SJCRH30 (cell line): ENCODE measurements around the gene RIMBP2. TPM values are rescaled to one million over a fixed set of nuclear protein-coding genes. Genes with fewer than 3 reads are reported as not detected.

Experiments used
- DNase-seq, 2 experiments: peaks; one replicate each; pipeline ENCODE4 v3.0.0-alpha.2; 2015 to 2020
- H3K27ac ChIP-seq: fragments of 250-450 bp; sonication (Bioruptor Pico); 2 replicates; pipeline ENCODE4 v1.5.1; 2020; ENCODE audit warnings: mild to moderate bottlenecking, moderate library complexity
- H3K27me3 ChIP-seq: fragments of 250-450 bp; sonication (Bioruptor Pico); 2 replicates; pipeline ENCODE4 v1.5.1; 2020; ENCODE audit warnings: mild to moderate bottlenecking, moderate library complexity
- H3K36me3 ChIP-seq: fragments of 250-450 bp; sonication (Bioruptor Pico); 2 replicates; pipeline ENCODE4 v1.5.1; 2020; ENCODE audit warnings: mild to moderate bottlenecking, moderate library complexity
- H3K4me1 ChIP-seq: fragments of 250-450 bp; sonication (Bioruptor Pico); 2 replicates; pipeline ENCODE4 v1.5.1; 2020; ENCODE audit warnings: mild to moderate bottlenecking, moderate library complexity
- H3K4me3 ChIP-seq: fragments of 250-450 bp; sonication (Bioruptor Pico); 2 replicates; pipeline ENCODE4 v1.5.1; 2020; ENCODE audit warnings: mild to moderate bottlenecking, moderate library complexity
- H3K9me3 ChIP-seq: fragments of 250-450 bp; sonication (Bioruptor Pico); replicated peaks from 2 replicates; pipeline ENCODE4 v1.5.1; 2020; ENCODE audit warnings: mild to moderate bottlenecking, moderate library complexity
- total RNA-seq: library from RNA; depleted of rRNA; stranded (reverse); fragments of >200 nt; shearing (Covaris generic); gene quantifications from 2 replicates; pipeline ENCODE4 v1.2.3, GENCODE V29; 2014

The RIMBP2 gene
- total RNA-seq, 1 experiment from 2014 or later = not detected

DNA sequence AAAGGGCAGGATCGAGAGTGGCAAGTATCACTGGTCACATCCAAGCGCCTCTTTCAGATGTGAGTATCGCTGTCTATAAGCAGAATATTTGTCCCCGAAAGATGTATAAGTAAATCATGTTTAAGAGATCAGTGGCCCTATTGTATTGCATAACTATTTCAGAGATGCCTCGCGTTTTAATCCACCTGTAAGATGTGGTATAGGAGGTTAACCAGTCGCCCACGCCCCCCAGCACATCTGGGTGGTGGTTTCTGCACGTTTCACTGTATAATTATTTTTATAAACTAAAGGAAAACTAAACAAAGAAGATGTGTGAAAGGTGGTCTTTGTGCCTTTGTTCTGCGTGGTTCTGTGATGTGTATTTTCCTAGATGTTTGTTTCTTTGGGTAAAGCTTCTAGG is 28.9 kb downstream of the RIMBP2 start:
- no peak overlapping the region for H3K27ac ChIP-seq
- peaks cover 4% of the 10 kb centered on the region; the same call in 1 of the 2 replicates for H3K27me3 ChIP-seq
- H3K4me1 ChIP-seq = no peaks in the 10 kb centered on the region
- no peak for DNase-seq
- H3K9me3 ChIP-seq = no peaks in the 10 kb centered on the region
- no peaks in the 10 kb centered on the region for H3K36me3 ChIP-seq
- H3K4me3 ChIP-seq = no peak overlapping the region

DNA sequence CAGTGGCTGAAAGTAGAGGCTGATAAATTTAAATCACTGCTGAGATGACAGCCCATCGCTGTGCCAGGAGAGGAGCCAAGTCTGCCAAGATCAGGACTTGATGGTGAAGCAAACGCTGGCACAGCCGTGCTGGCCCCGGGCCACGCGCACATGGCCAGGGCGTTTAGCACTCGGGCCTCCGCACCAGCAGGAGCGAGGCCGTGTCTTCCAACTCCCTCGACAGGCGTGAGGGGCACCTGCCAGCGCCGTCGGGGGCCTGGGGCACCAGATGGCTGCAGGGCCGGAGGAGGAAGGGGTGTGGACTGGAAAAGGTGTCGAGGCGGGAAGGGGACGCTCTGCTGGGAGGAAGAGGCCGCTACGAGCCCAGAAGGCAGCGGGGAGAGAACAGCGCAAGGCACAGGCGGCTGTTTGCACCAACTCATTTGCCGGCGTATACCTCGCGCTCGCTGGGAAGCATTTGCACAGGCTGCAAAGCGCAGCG is 29.5 kb downstream of the RIMBP2 start:
- no peaks in the 10 kb centered on the region for H3K4me1 ChIP-seq
- no peaks in the 10 kb centered on the region for H3K36me3 ChIP-seq
- no peak overlapping the region for H3K27ac ChIP-seq
- H3K9me3 ChIP-seq = no peaks in the 10 kb centered on the region
- H3K27me3 ChIP-seq = peaks cover 4% of the 10 kb centered on the region; the same call in 1 of the 2 replicates
- no peak overlapping the region for H3K4me3 ChIP-seq
- no peak for DNase-seq

DNA sequence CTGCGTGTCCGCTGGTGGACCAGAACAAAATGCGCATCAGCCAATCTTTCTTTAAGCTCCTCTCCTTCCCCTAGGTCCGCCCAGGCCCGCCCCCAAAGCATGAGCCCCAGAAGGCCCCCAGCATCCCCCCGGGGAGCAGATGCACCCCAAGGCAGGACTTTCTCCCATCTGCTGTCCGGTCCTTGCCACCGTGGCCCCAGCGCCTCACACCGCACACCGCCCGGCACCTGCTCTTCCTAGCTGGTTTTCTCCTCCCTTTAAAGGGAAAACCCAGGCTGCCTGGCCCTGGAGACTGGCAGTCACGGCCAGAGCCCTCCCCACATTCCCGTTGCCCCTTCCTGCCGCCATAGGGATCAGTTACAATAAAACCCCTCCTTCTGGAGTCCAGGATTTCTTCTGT is 30.2 kb downstream of the RIMBP2 start:
- H3K36me3 ChIP-seq = no peaks in the 10 kb centered on the region
- no peak overlapping the region for H3K27ac ChIP-seq
- no peak for DNase-seq
- H3K9me3 ChIP-seq = no peaks in the 10 kb centered on the region
- H3K27me3 ChIP-seq = peaks cover 4% of the 10 kb centered on the region; the same call in 1 of the 2 replicates
- no peak overlapping the region for H3K4me3 ChIP-seq
- no peaks in the 10 kb centered on the region for H3K4me1 ChIP-seq

DNA sequence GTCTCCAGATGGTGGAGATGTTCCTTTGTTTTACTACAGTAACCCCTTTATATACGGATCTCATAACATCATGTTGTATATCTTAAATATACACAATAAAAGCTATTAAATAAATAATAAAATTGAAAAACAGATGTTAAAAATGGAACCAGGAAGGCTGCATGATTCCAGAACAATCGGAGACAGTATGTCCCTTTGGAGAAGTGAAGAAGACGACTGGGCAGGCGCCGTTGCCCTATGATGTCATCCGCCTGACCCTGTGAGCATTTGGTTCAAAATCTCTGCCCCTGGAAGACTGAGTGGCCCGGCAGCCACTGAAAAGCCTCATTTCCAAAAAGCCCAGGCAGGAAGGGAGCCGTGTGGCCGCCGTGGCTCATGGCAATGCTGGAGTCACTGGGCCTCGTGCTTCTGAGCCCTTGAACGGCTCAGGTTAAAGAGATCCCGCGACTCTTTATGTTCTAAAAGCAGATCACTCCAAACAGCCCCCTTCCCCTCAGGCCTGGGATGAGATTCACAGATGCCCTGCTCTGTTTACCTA is 30.8 kb downstream of the RIMBP2 start:
- Histone ChIP-seq H3K4me1 (no peaks in the 10 kb centered on the region), H3K4me3 (no peak overlapping the region), H3K27ac (no peak overlapping the region), H3K27me3 (peaks cover 4% of the 10 kb centered on the region; the same call in 1 of the 2 replicates), H3K9me3 (no peaks in the 10 kb centered on the region), H3K36me3 (no peaks in the 10 kb centered on the region)
- no peak for DNase-seq

DNA sequence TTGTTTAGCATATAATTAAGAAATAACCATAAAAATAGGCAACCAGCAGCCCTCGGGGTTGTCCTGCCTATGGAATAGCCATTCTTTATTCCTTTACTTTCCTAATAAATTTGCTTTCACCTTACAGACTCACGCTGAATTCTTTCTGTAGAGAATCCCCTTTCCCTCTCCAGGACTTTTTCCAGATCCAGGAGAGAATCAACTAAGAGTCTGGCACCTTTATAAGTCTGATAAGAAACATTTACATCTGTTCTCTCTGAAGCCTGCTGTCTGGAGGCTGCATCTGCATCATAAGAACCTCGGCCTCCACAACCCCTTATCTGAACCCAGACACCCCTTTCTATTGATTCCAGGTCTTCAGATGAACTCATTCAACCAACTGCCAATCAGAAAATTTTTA is 32.3 kb downstream of the RIMBP2 start:
- DNase-seq = no peak
- Histone ChIP-seq H3K9me3 (no peaks in the 10 kb centered on the region), H3K27me3 (peaks cover 4% of the 10 kb centered on the region; the same call in 1 of the 2 replicates), H3K27ac (no peak overlapping the region), H3K4me1 (no peaks in the 10 kb centered on the region), H3K36me3 (no peaks in the 10 kb centered on the region), H3K4me3 (no peak overlapping the region)

DNA sequence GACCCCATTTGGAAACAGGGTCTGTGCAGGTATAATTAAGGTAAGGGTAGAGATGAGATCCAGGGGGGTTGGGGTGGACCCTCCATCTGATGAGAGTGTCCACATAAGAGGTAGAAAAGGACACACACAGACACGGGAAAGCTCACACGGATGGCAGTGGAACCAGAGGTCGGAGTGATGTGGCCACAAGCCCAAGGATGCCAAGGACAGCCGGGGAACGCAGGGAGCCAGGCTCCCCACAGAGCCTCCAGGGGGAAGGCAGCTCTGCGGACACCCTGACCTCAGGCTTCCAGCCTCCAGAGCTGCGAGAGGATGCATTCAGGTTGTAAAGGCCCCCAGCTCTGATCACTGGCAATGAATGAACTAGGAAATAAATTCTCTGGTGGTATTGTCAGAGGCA is 33.0 kb downstream of the RIMBP2 start:
- Histone ChIP-seq H3K36me3 (no peaks in the 10 kb centered on the region), H3K4me3 (no peak overlapping the region), H3K27me3 (peaks cover 4% of the 10 kb centered on the region; the same call in 1 of the 2 replicates), H3K4me1 (no peaks in the 10 kb centered on the region), H3K9me3 (no peaks in the 10 kb centered on the region), H3K27ac (no peak overlapping the region)
- no peak for DNase-seq

DNA sequence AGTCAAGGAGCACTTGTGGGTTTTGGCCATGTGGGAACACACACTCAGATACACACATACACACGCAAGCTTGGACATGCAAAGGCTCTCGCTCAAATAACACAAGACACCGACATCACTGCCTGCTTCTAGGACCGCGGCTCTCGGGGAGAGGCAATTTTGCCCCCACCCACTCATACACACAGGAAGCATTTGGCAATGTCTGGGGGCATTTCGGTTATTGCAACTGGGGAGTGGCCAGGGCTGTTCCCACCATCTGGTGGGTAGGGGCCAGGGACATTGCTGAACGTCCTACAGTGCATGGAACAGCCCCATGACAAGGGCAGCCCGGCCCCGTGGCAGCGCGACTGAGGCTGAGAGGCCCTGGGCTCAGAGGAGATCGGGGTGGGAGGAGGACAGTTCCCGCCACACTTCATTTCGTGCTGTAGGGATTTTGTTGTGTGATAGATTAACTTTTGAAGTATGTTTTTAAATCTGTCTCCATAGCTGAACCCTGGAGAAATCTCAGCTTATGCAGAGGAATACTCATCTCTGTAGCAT is 35.6 kb downstream of the RIMBP2 start:
- no peaks in the 10 kb centered on the region for H3K36me3 ChIP-seq
- no peak overlapping the region for H3K4me3 ChIP-seq
- no peak for DNase-seq
- peaks cover 4% of the 10 kb centered on the region; the same call in 1 of the 2 replicates for H3K27me3 ChIP-seq
- H3K27ac ChIP-seq = no peak overlapping the region
- no peaks in the 10 kb centered on the region for H3K9me3 ChIP-seq
- H3K4me1 ChIP-seq = no peaks in the 10 kb centered on the region

DNA sequence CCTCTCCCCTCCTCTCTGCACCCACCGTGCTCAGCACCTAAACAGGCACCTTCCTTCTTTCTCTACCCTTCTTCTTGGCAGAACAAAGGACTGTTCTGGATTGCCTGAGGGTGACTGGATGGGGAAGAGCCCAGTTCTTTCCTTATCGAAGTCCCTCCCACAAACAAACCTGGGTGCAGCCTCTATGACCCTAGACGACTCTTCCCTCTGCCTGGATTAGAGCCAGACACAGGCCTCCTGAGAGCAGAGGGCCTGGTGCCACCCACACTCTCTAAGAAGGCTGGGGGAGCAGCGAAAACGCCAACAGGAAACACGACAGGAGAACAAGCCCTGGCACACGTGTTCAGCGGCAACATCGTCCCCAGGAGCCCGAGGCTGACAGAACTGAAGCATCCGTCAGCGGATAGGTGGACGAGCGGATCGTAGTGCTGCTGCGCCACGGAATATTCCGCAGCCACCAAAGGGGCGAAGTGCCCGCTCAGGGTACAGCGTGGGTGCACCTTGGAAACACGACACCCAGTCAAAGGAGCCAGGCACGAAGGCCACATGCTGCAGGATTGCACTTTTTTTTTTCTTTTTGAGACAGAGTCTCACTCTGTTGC is 38.0 kb downstream of the RIMBP2 start:
- no peak overlapping the region for H3K4me3 ChIP-seq
- H3K27ac ChIP-seq = no peak overlapping the region
- H3K36me3 ChIP-seq = no peaks in the 10 kb centered on the region
- H3K4me1 ChIP-seq = no peaks in the 10 kb centered on the region
- no peaks in the 10 kb centered on the region for H3K9me3 ChIP-seq
- DNase-seq = no peak
- no peaks in the 10 kb centered on the region; the same call in 1 of the 2 replicates for H3K27me3 ChIP-seq

DNA sequence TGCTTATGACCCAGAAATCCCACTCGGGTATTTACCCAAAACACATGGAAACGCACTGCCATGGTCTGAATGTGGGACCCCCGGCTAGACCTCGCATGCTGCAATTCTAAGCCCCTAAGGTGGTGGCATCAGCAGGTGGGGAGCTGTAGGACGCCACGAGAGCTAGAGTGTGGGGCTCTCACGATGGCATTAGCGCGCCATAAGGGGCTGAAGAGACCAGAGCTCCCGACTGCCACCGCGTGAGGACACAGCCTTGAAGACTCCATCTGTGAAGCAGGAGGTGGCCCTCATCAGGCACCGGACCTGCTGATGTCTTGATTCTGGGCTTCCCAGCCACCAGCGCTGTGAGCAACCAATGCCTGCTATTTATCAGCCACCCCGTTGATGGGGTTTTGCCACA is 40.3 kb downstream of the RIMBP2 start:
- no peak overlapping the region for H3K4me3 ChIP-seq
- DNase-seq = no peak
- H3K27me3 ChIP-seq = no peaks in the 10 kb centered on the region
- no peaks in the 10 kb centered on the region for H3K4me1 ChIP-seq
- no peaks in the 10 kb centered on the region for H3K36me3 ChIP-seq
- H3K27ac ChIP-seq = no peak overlapping the region
- H3K9me3 ChIP-seq = no peaks in the 10 kb centered on the region

DNA sequence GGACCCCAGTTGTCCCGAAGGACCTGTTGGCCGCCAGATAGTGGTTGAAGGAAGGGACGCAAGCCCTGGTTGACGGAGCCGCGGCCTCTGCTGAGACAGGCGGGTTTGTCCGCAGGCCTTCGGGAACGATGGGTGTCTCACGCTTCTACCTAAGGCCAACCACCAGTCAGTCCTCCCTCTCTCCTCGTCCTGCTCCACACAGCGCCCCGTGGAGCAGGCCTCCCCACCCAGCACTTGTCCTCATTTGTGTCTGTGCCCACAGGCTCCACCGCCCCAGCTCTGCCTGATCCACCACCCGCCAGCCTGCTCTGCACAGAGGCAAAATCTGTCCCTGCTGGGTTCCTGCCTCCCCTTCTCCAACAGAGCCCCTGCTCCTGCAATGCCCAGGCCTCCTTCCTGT is 41.0 kb downstream of the RIMBP2 start:
- Histone ChIP-seq H3K27me3 (no peaks in the 10 kb centered on the region), H3K4me1 (no peaks in the 10 kb centered on the region), H3K9me3 (no peaks in the 10 kb centered on the region), H3K36me3 (no peaks in the 10 kb centered on the region), H3K27ac (no peak overlapping the region), H3K4me3 (no peak overlapping the region)
- no peak for DNase-seq

DNA sequence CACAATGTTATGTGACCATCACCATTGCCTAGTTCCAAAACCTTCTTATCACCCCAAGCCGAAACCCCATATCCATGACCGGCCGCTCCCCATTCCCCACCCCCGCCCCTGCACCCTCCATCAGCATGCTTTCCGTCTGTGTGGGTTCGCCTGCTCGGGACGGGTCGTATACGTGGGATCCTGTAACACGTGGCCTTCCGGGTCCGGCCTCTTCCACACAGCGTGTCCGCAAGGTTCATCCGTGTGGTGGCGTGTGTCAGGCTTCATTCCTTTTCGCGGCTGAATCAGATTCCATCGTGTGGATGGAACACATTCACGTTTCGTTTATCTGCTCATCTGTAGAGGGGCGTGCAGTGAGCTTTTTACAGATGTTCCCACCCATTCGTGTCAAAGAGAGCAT is 41.4 kb downstream of the RIMBP2 start:
- no peaks in the 10 kb centered on the region for H3K36me3 ChIP-seq
- no peaks in the 10 kb centered on the region for H3K4me1 ChIP-seq
- no peak for DNase-seq
- no peaks in the 10 kb centered on the region for H3K9me3 ChIP-seq
- H3K27me3 ChIP-seq = no peaks in the 10 kb centered on the region
- no peak overlapping the region for H3K4me3 ChIP-seq
- no peak overlapping the region for H3K27ac ChIP-seq

DNA sequence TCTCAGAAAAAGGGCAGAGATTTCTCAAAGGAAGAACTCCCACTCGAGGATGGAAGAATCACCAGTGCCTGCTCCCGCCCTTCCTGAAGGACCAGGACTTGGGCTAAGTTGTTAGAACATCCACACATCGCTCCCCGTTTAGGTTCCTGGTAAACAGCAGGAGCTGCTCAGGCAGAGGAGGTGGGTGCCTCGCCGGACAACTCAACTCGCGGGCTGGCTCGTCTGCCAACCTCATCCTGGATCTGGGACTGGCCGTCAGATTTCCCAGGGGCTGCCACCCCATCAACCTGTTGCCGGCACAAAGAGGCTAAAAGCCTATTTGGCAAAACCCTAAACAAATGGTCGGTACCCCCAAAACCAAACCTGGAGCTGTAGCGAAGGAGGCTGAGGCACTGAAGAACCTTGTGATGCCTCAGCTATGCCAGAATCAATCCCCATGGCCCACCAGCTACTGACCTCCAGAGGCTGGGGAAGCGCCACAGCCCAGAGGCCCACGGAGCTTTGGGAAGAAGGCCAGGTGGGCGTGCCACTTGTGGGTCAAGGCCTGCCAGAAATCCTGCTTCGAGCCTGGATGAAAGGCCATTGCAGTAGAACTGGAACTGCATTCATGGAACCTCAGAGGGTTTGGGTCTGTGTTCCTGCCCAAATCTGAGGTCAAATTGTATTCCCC is 42.9 kb downstream of the RIMBP2 start:
- H3K27ac ChIP-seq = no peak overlapping the region
- H3K27me3 ChIP-seq = no peaks in the 10 kb centered on the region
- H3K9me3 ChIP-seq = no peaks in the 10 kb centered on the region
- H3K4me3 ChIP-seq = no peak overlapping the region
- H3K4me1 ChIP-seq = no peaks in the 10 kb centered on the region
- H3K36me3 ChIP-seq = no peaks in the 10 kb centered on the region
- no peak for DNase-seq

DNA sequence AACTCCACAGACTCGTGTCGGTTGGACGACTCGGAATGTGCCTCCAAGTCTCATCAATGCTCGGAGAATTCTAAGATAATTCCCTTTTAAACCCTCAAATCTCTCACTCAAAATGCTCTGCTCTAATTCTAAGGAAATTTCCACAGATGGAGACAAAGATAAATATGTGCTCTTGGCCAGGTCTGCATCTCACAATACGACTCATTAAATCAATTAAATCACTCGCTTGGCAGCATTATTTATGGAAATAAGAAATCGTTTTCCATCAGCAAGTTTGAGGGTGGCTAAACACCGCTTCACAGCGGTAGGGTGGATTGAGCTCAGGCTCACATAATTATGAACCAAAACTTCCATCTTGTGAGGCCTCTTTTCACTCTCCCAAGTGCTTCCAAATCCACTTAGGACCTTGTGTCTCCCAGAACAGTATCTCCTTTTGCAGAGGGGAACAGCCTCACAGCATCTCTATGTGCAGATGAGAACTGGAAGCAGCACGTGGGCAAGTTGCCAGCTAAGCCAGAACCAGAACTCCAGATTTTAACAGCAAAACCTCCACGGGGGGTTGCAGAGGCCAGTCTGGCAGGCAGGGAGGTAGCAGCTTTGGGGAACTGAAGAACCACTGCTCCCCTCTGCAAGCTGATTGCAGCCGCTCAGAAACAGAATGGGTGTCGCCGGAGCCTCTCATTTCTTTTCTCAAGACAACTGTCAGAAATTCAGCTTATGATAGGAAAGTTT is 43.8 kb downstream of the RIMBP2 start:
- H3K4me3 ChIP-seq = no peak overlapping the region
- DNase-seq = no peak
- H3K36me3 ChIP-seq = no peaks in the 10 kb centered on the region
- H3K9me3 ChIP-seq = no peaks in the 10 kb centered on the region
- no peak overlapping the region for H3K27ac ChIP-seq
- no peaks in the 10 kb centered on the region for H3K4me1 ChIP-seq
- no peaks in the 10 kb centered on the region for H3K27me3 ChIP-seq

DNA sequence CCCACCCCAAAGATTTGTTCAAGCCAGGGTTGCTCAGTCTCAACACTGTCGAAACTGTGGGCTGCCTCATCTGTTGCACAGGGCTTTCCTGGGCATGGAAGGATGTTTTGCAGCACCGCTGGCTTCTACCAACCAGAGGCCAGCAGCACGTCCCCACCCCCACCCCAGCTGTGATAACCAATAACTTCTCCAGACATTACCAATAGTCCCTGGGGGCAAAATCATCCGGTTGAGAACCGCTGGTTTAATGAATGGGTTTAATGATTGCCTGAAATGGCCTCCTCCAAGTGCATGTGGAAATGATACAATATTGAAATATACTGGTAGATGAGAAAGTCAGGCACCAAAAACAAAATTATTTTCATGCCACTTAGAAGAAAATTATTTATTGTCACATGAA is 44.5 kb downstream of the RIMBP2 start:
- H3K9me3 ChIP-seq = no peaks in the 10 kb centered on the region
- no peaks in the 10 kb centered on the region for H3K4me1 ChIP-seq
- DNase-seq = no peak
- no peak overlapping the region for H3K27ac ChIP-seq
- H3K36me3 ChIP-seq = no peaks in the 10 kb centered on the region
- H3K4me3 ChIP-seq = no peak overlapping the region
- H3K27me3 ChIP-seq = no peaks in the 10 kb centered on the region

DNA sequence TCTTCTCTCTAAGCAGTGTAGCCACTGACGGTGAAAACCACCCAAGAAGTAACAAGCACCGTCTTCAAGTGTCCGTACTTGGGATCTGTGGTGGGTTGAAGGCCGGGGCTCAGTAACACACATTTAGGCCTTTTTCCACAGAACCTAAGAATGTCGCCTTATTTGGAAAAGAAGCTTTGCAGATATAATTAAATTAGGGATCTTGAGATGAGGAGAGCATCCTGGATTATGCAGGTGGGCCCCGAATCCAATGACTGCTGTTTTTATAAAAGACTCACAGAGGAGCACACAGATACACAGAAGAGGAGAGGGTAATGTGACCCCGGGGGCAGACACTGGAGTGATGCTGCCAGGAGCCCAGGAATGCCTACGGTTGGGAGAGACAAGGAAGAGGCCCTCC is 46.3 kb downstream of the RIMBP2 start:
- no peaks in the 10 kb centered on the region for H3K4me1 ChIP-seq
- no peaks in the 10 kb centered on the region; the same call in 1 of the 2 replicates for H3K27me3 ChIP-seq

More for the DNA sequence above, 46.3 kb downstream of the RIMBP2 start:
- Histone ChIP-seq H3K27ac (no peak overlapping the region), H3K36me3 (no peaks in the 10 kb centered on the region), H3K4me3 (no peak overlapping the region), H3K9me3 (no peaks in the 10 kb centered on the region)
- no peak for DNase-seq
